Occipital lobe (tissue), 1 donor: ENCODE measurements around the gene VSIG10L2. TPM values are rescaled to one million over a fixed set of nuclear protein-coding genes. Genes with fewer than 3 reads are reported as not detected.

Source experiments
- total RNA-seq: library from RNA; depleted of rRNA; stranded (reverse); fragments of >200 nt; gene quantifications from one replicate; pipeline ENCODE4 v1.2.3, GENCODE V29; 2014

VSIG10L2 gene
- total RNA-seq, 1 donor from 2014 or later = not detected

Other genes starting within 250 kb of the VSIG10L2 start
- gene PATE1, start 199.8 kb upstream of the VSIG10L2 start, total RNA-seq = not detected
- 1.6 TPM for gene PATE2, start 167.2 kb upstream of the VSIG10L2 start, total RNA-seq
- not detected for gene PATE3, start 157.9 kb upstream of the VSIG10L2 start, total RNA-seq
- not detected for gene PATE4, start 112.7 kb upstream of the VSIG10L2 start, total RNA-seq
- 12.5 TPM for gene HYLS1, start 58.4 kb upstream of the VSIG10L2 start, total RNA-seq
- gene PUS3, start 42.8 kb upstream of the VSIG10L2 start, total RNA-seq = 12.0 TPM
- gene DDX25, start 41.5 kb upstream of the VSIG10L2 start, total RNA-seq = 18.7 TPM
- 39.8 TPM for gene CDON, start 116.8 kb downstream of the VSIG10L2 start, total RNA-seq